GM18498 (cell line): ENCODE results near the gene EXOC6B.

Experiments used
- ATAC-seq: cut with Tn5 transposase; IDR thresholded peaks from one replicate; pipeline ENCODE4 v1.9.1; 2021; ENCODE audit warnings: mild to moderate bottlenecking, moderate library complexity; ENCODE audit not compliant: unreplicated experiment

Gene EXOC6B

GRCh38 chr2:72793798-72794440 lies 31.9 kb downstream of the EXOC6B start:
- ATAC-seq, result no peak

GRCh38 chr2:72789241-72789640 lies 36.6 kb downstream of the EXOC6B start:
- no peak for ATAC-seq

- no peak for ATAC-seq
Measured at GRCh38 chr2:72788756-72789155, 37.1 kb downstream of the EXOC6B start.

- ATAC-seq, result no peak
Measured at GRCh38 chr2:72785517-72785916, 40.3 kb downstream of the EXOC6B start.

GRCh38 chr2:72782520-72782919 lies 43.3 kb downstream of the EXOC6B start:
- ATAC-seq, result no peak

- ATAC-seq, result no peak
Measured at GRCh38 chr2:72781480-72781879, 44.4 kb downstream of the EXOC6B start.

GRCh38 chr2:72780477-72780876 lies 45.4 kb downstream of the EXOC6B start:
- ATAC-seq, result no peak

GRCh38 chr2:72779495-72779894 lies 46.3 kb downstream of the EXOC6B start:
- no peak for ATAC-seq

- ATAC-seq, result no peak
Measured at GRCh38 chr2:72778410-72778809, 47.4 kb downstream of the EXOC6B start.

- peak; percentile 74 for ATAC-seq
Measured at GRCh38 chr2:72770879-72771461, 54.9 kb downstream of the EXOC6B start.

GRCh38 chr2:72765997-72766609 lies 59.7 kb downstream of the EXOC6B start:
- no peak for ATAC-seq

GRCh38 chr2:72762276-72762675 lies 63.6 kb downstream of the EXOC6B start:
- no peak for ATAC-seq

GRCh38 chr2:72759755-72760154 lies 66.1 kb downstream of the EXOC6B start:
- ATAC-seq, result no peak

GRCh38 chr2:72757177-72757775 lies 68.6 kb downstream of the EXOC6B start:
- ATAC-seq, result no peak

- no peak for ATAC-seq
Measured at GRCh38 chr2:72755647-72756423, 70.0 kb downstream of the EXOC6B start.

GRCh38 chr2:72754628-72755320 lies 71.1 kb downstream of the EXOC6B start:
- no peak for ATAC-seq

- ATAC-seq, result no peak
Measured at GRCh38 chr2:72750977-72751639, 74.7 kb downstream of the EXOC6B start.

- no peak for ATAC-seq
Measured at GRCh38 chr2:72750466-72750865, 75.4 kb downstream of the EXOC6B start.

GRCh38 chr2:72747344-72747743 lies 78.5 kb downstream of the EXOC6B start:
- no peak for ATAC-seq

GRCh38 chr2:72745679-72746368 lies 80.0 kb downstream of the EXOC6B start:
- no peak for ATAC-seq
